SK-N-SH (cell line): ENCODE results near the gene PAPOLA. TPM values are rescaled to one million over a fixed set of nuclear protein-coding genes. Genes with fewer than 3 reads are reported as not detected.

ENCODE experiments used
- CTCF ChIA-PET: fragments of 300-600, 350-600 bp; formaldehyde crosslinking; extraction: SDS; loops from one replicate; lab custom pipeline; 2021; lab: Yijun Ruan, JAX
- POLR2A ChIA-PET: fragments of 350-600 bp; sonication (Branson Sonifier 250); formaldehyde crosslinking; extraction: SDS; loops from one replicate; lab custom pipeline; 2020; ENCODE audit warnings: antibody characterized with exemption, inconsistent platforms; lab: Yijun Ruan, JAX
- DNase-seq: peaks from one replicate; pipeline ENCODE4 v3.0.0; 2012
- H2AFZ ChIP-seq: fragments of 200-600 bp; sonication (generic); 2 replicates; pipeline ENCODE4 v1.8.1; 2016; ENCODE audit warnings: antibody characterized with exemption, mild to moderate bottlenecking, low read depth
- H3F3A ChIP-seq: fragments of 200-600 bp; sonication (generic); replicated peaks from 2 replicates; pipeline ENCODE3; 2016; ENCODE audit warnings: antibody characterized with exemption, mild to moderate bottlenecking; ENCODE audit not compliant: insufficient read depth
- H3K27ac ChIP-seq, 2 experiments: fragments of 200-500 bp in 1 of 2; fragments of 200-600 bp in 1 of 2; sonication (Bioruptor generic) in 1 of 2; sonication (generic), shearing (Covaris generic) in 1 of 2; 2 replicates each; pipeline versions ENCODE4 v1.5.1 to v1.6.1; 2014 to 2016; ENCODE audit warnings: low read depth in 2 of 2, inconsistent platforms in 1 of 2, low read length in 1 of 2, mild to moderate bottlenecking in 1 of 2, mixed read lengths in 1 of 2
- H3K27me3 ChIP-seq: fragments of 200-600 bp; sonication (generic), shearing (Covaris generic); 2 replicates; pipeline ENCODE4 v1.6.1; 2016; ENCODE audit warnings: mixed run types; ENCODE audit not compliant: insufficient read depth
- H3K36me3 ChIP-seq, 2 experiments: fragments of 200-500 bp in 1 of 2; fragments of 200-600 bp in 1 of 2; sonication (Bioruptor generic) in 1 of 2; sonication (generic) in 1 of 2; replicated peaks in 1 of 2; 2 replicates each; pipeline versions ENCODE3 to v1.5.1; 2014 to 2016; ENCODE audit warnings: low read length in 1 of 2, mild to moderate bottlenecking in 1 of 2; ENCODE audit not compliant: insufficient read depth in 2 of 2, control insufficient read depth in 1 of 2
- H3K4me1 ChIP-seq, 2 experiments: fragments of 200-500 bp in 1 of 2; fragments of 200-600 bp in 1 of 2; sonication (Bioruptor generic) in 1 of 2; sonication (generic), shearing (Covaris generic) in 1 of 2; 2 replicates each; pipeline versions ENCODE4 v1.5.1 to v1.6.1; 2014 to 2016; ENCODE audit warnings: low read depth in 1 of 2, low read length in 1 of 2, mixed run types in 1 of 2; ENCODE audit not compliant: insufficient read depth in 2 of 2, control insufficient read depth in 1 of 2
- H3K4me2 ChIP-seq: fragments of 200-600 bp; sonication (generic), shearing (Covaris generic); 2 replicates; pipeline ENCODE4 v1.6.1; 2017; ENCODE audit warnings: mixed run types
- H3K4me3 ChIP-seq, 2 experiments: fragments of 200-500 bp in 1 of 2; fragments of 200-600 bp in 1 of 2; sonication (Bioruptor generic) in 1 of 2; sonication (generic), shearing (Covaris generic) in 1 of 2; 2 replicates each; pipeline versions ENCODE4 v1.5.1 to v1.8.1; 2014 to 2016; ENCODE audit warnings: low read depth in 2 of 2, inconsistent platforms in 1 of 2, low read length in 1 of 2, mild to moderate bottlenecking in 1 of 2, mixed read lengths in 1 of 2, moderate library complexity in 1 of 2
- H3K79me2 ChIP-seq: fragments of 200-600 bp; sonication (generic); 2 replicates; pipeline ENCODE4 v1.8.1; 2017; ENCODE audit warnings: mild to moderate bottlenecking; ENCODE audit not compliant: insufficient read depth
- H3K9ac ChIP-seq: fragments of 200-600 bp; sonication (generic); 2 replicates; pipeline ENCODE4 v1.6.1; 2017; ENCODE audit warnings: mixed run types
- H3K9me2 ChIP-seq: fragments of 200-600 bp; sonication (generic); 2 replicates; pipeline ENCODE4 v1.6.1; 2017; ENCODE audit warnings: mixed run types
- H3K9me3 ChIP-seq: fragments of 200-600 bp; sonication (generic); 2 replicates; pipeline ENCODE4 v1.6.1; 2017; ENCODE audit warnings: mixed run types, mild to moderate bottlenecking, moderate library complexity
- H4K20me1 ChIP-seq: fragments of 200-600 bp; sonication (generic); 2 replicates; pipeline ENCODE4 v1.6.1; 2017; ENCODE audit warnings: mild to moderate bottlenecking, mixed run types; ENCODE audit not compliant: insufficient read depth
- CHD2 ChIP-seq: fragments of 150-350 bp; IDR thresholded peaks from 2 replicates; pipeline ENCODE4 v1.6.1; 2018; ENCODE audit warnings: low read length; ENCODE audit not compliant: partially characterized antibody
- ELF1 ChIP-seq: IDR thresholded peaks from 2 replicates; pipeline ENCODE4 v1.4.0; 2012
- FOXJ3 ChIP-seq: sonication (generic); formaldehyde crosslinking; IDR thresholded peaks from 2 replicates; pipeline ENCODE4 v1.5.1; 2020; ENCODE audit warnings: mild to moderate bottlenecking, missing genetic modification reagents
- FOXM1 ChIP-seq: IDR thresholded peaks from 2 replicates; pipeline ENCODE4 v1.4.0; 2012; ENCODE audit warnings: low read depth, mild to moderate bottlenecking
- GATA2 ChIP-seq: sonication (generic); formaldehyde crosslinking; IDR thresholded peaks from 2 replicates; pipeline ENCODE4 v1.5.0; 2020; ENCODE audit warnings: mild to moderate bottlenecking, missing genetic modification reagents
- MAX ChIP-seq: IDR thresholded peaks from 2 replicates; pipeline ENCODE4 v1.4.0; 2012; ENCODE audit warnings: low read depth
- MEF2A ChIP-seq: IDR thresholded peaks from 2 replicates; pipeline ENCODE4 v1.4.0; 2012; ENCODE audit warnings: low read depth, borderline replicate concordance
- MXI1 ChIP-seq: IDR thresholded peaks from 2 replicates; pipeline ENCODE4 v1.6.1; 2012; ENCODE audit warnings: mild to moderate bottlenecking, low read depth, low read length, improper control_type of control experiment
- NRF1 ChIP-seq: IDR thresholded peaks from 2 replicates; pipeline ENCODE4 v1.6.1; 2012; ENCODE audit warnings: low read depth, mild to moderate bottlenecking, low read length
- SMC3 ChIP-seq: IDR thresholded peaks from 2 replicates; pipeline ENCODE4 v1.6.1; 2012; ENCODE audit warnings: low read depth, low read length, improper control_type of control experiment
- USF2 ChIP-seq: fragments of 150-350 bp; IDR thresholded peaks from 2 replicates; pipeline ENCODE4 v1.6.1; 2017; ENCODE audit warnings: antibody characterized with exemption, low read length, low read depth, borderline replicate concordance
- YY1 ChIP-seq: IDR thresholded peaks from 2 replicates; pipeline ENCODE4 v1.4.0; 2012; ENCODE audit warnings: low read depth, mild to moderate bottlenecking
- WGBS: methylation state at CpG from one replicate; pipeline ENCODE4 v1.1.6; 2017; ENCODE audit warnings: low lambda C conversion rate; 5-methylcytosine and 5-hydroxymethylcytosine counted together
- polyA plus RNA-seq, 3 experiments: library from polyadenylated mRNA; depleted of rRNA; stranded (reverse); fragments of >200 nt; gene quantifications; 2 replicates each; pipeline ENCODE4 v1.2.3, GENCODE V29; 2012

Gene PAPOLA
- polyA plus RNA-seq, 1 of the 3 experiments (the other 2 are of a cell fraction), result 53.7 TPM

DNA sequence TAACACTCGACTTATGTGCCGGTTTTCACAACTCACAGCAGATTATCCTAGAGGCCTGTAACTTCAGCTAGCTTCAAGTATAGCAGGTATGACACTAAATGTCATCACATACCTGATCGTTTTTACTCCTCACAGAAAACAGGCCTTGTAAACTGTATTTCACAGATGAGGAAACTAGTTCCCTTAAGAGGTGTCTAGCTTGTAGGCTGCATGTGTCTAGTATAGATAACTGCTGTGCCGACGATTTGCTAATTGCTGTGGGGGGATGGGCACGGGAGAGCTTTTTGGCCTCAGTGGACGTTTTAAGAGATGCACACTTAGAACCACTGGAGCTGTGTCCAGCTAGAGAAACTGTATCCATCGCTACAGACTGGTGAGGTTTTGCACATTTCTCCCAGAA, 78.8 kb downstream of the PAPOLA start (continued):
- TF ChIP-seq GATA2 (CRISPR knock-in tag) (no peak), SMC3 (no peak), MEF2A (no peak)

GRCh38 chr14:96581902-96582301, 79.7 kb downstream of the PAPOLA start:
- CTCF ChIA-PET, result interaction anchor here (2.3 to 11.6 kb wide), 4 partner anchors 16 to 270 kb away, joined by 8 to 170 read pairs (median 90); no protein-coding TSS in a partner anchor
- Histone ChIP-seq H3K27me3 (no peaks in the 10 kb centered on the region; the same call in 1 of the 2 replicates), H3K9me3 (no peaks in the 10 kb centered on the region), H3F3A (no peaks in the 10 kb centered on the region), H3K9ac (no peak overlapping the region), H3K4me1 (peaks cover 0 to 2% of the 10 kb centered on the region in 2 experiments; a peak in 1 of 4 replicates), H3K4me3 (no peak overlapping the region), H3K36me3 (no peaks in the 10 kb centered on the region), H3K27ac (no peak overlapping the region), H3K79me2 (no peaks in the 10 kb centered on the region), H2AFZ (no peak overlapping the region), H3K4me2 (no peak overlapping the region), H4K20me1 (no peaks in the 10 kb centered on the region), H3K9me2 (no peaks in the 10 kb centered on the region)
- DNase-seq, result peak; percentile 16
- WGBS, result 69% methylated on average over 4 of the region's 7 CpGs
- POLR2A ChIA-PET, result interaction anchor here (0.6 kb wide), 1 partner anchor 158 kb away, joined by 3 read pairs; no protein-coding TSS in a partner anchor
- no peak for TF ChIP-seq ELF1
- TF ChIP-seq GATA2 (CRISPR knock-in tag), result no peak
- no peak for TF ChIP-seq NRF1
- no peak for TF ChIP-seq FOXM1
- TF ChIP-seq USF2, result no peak
- no peak for TF ChIP-seq FOXJ3 (CRISPR knock-in tag)
- no peak for TF ChIP-seq CHD2
- no peak for TF ChIP-seq YY1
- no peak for TF ChIP-seq MAX

GRCh38 chr14:96582411-96582961, 80.3 kb downstream of the PAPOLA start:
- ChIA-PET CTCF (interaction anchor here (1.1 to 11.6 kb wide), 9 partner anchors 8 to 270 kb away, joined by 3 to 170 read pairs (median 13); no protein-coding TSS in a partner anchor), POLR2A (no interaction called here)
- no peak overlapping the region for H3K4me3 ChIP-seq
- no peaks in the 10 kb centered on the region; the same call in 1 of the 2 replicates for H3K27me3 ChIP-seq
- TF ChIP-seq MXI1 (no peak), NRF1 (no peak)
- no peak overlapping the region for H3K27ac ChIP-seq
- H3K9me3 ChIP-seq, result no peaks in the 10 kb centered on the region
- H3F3A ChIP-seq, result no peaks in the 10 kb centered on the region
- peak; percentile 2 for DNase-seq
- no peaks in the 10 kb centered on the region for H3K79me2 ChIP-seq
- no peak overlapping the region for H3K4me2 ChIP-seq
- no peak overlapping the region for H3K9ac ChIP-seq
- 71% methylated on average over 3 of the region's 12 CpGs for WGBS
- H3K4me1 ChIP-seq, result peaks cover 0 to 2% of the 10 kb centered on the region in 2 experiments; a peak in 1 of 4 replicates
- H4K20me1 ChIP-seq, result no peaks in the 10 kb centered on the region
- no peaks in the 10 kb centered on the region for H3K36me3 ChIP-seq
- no peak overlapping the region for H2AFZ ChIP-seq
- H3K9me2 ChIP-seq, result no peaks in the 10 kb centered on the region
